GM21786 (cell line): ENCODE data around the gene ABCG2.
A peak's percentile ranks its signal among the peaks of the same experiment; 100 is the strongest.

Source experiments
- ATAC-seq: cut with Tn5 transposase; IDR thresholded peaks from one replicate; pipeline ENCODE4 v1.9.1; 2021; ENCODE audit not compliant: unreplicated experiment

Gene ABCG2

GRCh38 chr4:88158489-88159228 lies at the start of gene ABCG2:
Gene ABCG2, minus strand, starts transcription at chr4:88158639. Its CDS starts 18,644 bp downstream, at chr4:88139995.
- peak; percentile 46 for ATAC-seq

DNA sequence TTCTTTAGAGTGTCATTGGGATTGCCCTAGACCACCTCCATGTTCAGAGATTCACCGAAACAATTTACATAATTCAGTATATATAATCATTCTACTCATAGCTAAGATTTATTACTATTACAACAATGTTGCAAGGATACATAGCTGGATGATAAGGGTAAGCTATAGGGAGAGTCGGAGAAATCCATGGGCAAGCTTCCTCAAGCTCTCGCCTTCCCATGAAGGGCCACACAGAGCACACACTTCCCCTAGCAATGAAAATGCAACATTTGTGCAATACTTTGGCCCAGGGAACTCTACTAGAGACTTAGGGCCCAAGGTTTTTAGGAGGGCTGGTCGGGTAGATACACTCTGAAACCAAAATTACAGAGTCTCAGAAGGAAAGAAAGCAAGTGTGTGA lies 49.7 kb upstream of the ABCG2 start:
- ATAC-seq = no peak

- ATAC-seq = no peak
These were observed 48.7 kb upstream of the ABCG2 start for GRCh38 chr4:88207171-88207570.

DNA sequence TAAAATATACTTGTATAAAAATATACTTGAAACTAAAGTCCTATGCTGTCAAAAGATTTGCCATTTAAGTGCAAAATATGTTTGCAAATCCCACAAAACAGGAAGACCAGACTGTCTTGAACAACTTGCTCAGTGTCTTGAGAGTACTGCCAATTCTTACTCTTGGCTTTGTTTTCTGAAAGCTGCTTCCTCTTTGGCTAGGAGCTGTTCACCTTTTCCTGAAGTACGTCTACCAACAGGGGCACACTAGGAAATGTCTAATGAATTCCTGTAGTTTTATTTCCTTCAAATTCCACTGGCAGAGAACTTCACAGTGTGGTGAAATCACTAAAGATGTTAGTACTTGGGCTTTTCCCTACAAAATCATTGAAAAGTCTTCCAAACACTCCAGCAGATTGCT lies 46.4 kb upstream of the ABCG2 start:
- no peak for ATAC-seq

GRCh38 chr4:88202443-88202842 lies 44.0 kb upstream of the ABCG2 start:
- no peak for ATAC-seq

GRCh38 chr4:88200186-88200585 lies 41.7 kb upstream of the ABCG2 start:
- no peak for ATAC-seq

GRCh38 chr4:88196523-88197185 lies 38.2 kb upstream of the ABCG2 start:
- ATAC-seq = no peak

- ATAC-seq = no peak
These were observed 37.5 kb upstream of the ABCG2 start for GRCh38 chr4:88196013-88196365.

GRCh38 chr4:88195328-88196012 lies 37.0 kb upstream of the ABCG2 start:
- ATAC-seq = no peak

DNA sequence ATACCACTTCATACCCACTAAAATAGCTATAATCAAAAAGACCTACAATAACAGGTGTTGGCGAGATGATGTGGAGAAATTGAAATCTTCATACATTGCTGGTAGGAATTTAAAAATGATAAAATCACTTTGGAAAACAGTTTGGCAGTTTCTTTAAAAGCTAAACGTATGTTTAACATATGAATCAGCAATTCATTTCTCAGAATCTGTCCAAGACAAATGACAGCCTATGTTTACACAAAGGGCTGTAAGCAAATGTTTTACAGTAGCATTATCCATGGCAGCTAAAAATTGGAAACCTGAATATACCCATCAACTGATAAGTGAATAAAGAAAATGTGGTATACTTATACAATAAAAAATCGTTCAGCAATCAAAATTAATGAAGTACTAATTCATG lies 33.0 kb upstream of the ABCG2 start:
- no peak for ATAC-seq

DNA sequence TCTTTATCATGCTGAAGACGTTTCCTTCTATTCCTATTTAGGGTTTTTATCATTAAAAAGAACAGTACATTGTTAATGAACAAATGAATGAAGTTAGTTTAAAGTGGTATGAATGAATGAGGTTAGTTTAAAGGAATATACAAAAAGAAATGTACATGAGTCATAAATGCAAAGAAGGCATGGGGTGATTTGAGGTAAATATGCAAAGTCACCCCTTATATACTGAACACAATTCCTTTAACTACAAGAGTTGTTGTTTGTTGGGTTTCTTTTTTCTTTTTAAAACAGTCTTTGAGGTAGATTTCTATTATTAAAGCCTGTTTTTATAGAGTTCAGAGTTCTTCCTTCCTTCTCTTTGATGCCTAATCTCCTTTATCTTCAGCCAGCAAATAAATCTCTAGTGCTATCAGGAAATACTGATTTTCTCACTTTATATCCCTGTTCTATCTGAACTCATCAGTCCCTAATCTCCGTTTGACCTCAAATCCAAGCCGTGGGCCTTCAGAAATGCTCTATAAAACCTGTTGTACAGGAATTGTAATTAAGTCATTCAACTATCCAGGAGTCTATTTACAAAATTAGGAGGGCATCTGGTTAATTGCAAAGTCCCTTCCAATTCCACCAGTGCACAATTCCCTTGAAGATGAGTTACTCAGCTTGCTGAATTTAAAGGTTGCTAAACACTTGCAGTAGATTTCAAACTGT lies 31.6 kb upstream of the ABCG2 start:
- ATAC-seq = no peak

GRCh38 chr4:88189418-88189738 lies 30.9 kb upstream of the ABCG2 start:
- no peak for ATAC-seq

DNA sequence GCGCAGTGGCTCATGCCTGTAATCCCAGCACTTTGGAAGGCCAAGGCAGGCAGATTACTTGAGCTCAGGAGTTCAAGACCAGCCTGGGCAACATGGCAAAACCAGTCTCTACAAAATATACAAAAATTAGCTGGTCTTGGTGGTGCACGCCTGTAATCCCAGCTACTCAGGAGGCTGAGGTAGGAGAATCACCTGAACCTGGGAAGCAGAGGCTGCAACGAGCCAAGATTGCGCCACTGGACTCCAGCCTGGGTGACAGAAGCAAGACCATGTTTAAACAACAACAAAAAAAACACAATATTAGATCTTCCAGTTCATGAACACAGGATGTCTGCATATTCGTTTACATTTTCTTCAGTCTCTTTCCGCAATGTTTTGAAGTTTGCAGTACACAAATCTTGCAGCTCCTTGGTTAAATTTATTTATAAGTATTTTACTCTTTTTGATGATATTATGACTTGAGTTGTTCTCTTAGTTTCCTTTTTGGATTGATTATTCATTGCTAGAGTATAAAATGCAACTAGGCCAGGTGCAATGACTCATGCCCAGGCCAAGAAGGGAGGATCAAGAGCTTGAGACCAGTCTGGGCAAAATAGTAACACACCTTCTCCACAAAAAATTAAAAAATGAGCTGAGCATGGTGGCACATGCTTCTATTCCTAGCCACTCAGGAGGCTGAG lies 30.4 kb upstream of the ABCG2 start:
- ATAC-seq = no peak

- ATAC-seq = no peak
These were observed 29.3 kb upstream of the ABCG2 start for GRCh38 chr4:88187766-88188165.

- ATAC-seq = no peak
These were observed 27.5 kb upstream of the ABCG2 start for GRCh38 chr4:88185906-88186305.

DNA sequence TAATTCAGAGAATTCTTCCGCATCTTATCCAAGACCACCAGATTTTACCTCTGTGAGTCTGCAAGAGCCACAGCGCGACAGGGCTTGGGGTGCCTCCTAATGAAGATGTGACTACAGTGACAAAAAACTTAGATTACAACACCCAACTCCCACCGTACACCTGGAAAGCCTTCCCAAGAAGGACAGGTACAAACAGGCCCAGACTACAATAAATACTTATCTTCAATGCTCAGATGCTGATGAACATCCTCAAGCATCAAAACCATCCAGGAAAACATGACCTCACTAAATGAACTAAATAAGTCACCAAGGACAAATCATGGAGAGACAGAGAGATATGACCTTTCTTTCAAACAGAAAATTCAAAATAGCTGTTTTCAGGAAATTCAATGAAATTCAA lies 20.8 kb upstream of the ABCG2 start:
- ATAC-seq = no peak

DNA sequence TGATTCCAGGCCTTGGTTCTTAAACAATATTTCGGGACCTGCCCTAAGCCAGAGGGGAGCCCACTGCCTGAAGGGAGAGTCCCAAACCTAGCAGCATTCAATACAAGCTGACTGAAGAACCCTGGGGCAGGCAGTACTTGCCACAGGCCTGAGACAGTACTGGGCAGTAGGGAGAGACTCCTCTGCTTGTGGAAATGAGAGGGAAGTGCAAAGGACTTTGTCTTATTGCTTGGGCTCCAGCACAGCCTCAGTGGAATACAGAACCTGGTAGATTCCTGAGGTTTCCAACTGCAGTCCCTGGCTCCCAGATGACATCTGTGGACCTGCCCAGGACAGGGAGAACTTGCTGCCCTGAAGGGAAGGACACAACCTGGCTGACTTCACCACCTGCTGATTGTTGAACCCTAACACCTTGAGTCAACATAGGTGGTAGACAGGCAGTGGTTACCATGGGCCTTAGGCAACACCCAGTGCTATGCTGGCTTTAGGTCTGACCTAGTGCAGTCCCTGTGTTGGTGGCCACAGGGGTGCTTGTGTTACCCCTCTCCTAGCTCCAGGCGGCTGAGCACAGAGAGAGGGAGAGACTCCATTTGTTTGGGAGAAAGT lies 20.3 kb upstream of the ABCG2 start:
- ATAC-seq = no peak

GRCh38 chr4:88177983-88178625 lies 19.7 kb upstream of the ABCG2 start:
- no peak for ATAC-seq

DNA sequence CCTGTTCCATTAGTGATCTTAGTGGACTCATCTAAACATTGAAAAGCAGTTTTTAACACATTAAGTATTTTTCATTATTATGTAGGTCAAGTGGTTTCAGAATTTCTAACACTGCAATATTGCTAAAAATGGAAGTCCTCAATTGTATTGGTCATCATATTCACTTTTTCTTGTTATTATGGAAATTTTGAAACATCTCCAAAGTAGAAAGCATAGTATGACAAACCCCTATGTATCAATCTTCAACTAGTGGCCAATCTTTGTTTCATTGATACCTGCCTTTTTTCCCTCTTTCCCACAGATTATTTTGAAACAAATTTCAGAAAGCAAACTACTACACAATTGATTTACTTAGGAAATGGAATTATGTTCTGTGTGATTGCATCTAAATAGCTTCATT lies 14.5 kb upstream of the ABCG2 start:
- no peak for ATAC-seq

- no peak for ATAC-seq
These were observed 12.8 kb upstream of the ABCG2 start for GRCh38 chr4:88171206-88171605.
